Mesenchymal stem cell (in vitro differentiated cells and primary cell): ENCODE data around the gene UBIAD1. TPM values are rescaled to one million over a fixed set of nuclear protein-coding genes. Genes with fewer than 3 reads are reported as not detected.

Experiments
- DNase-seq: peaks from one replicate; pipeline ENCODE4 v3.0.0-alpha.2; 2013
- H2AFZ ChIP-seq: one replicate; pipeline ENCODE4 v1.6.1; 2013; ENCODE audit warnings: low read depth, mild to moderate bottlenecking, control low read depth, inconsistent platforms, low read length, moderate library complexity
- H2AK5ac ChIP-seq: 2 replicates; pipeline ENCODE4 v1.6.1; 2013; ENCODE audit warnings: low read length, moderate library complexity, mild to moderate bottlenecking, inconsistent platforms; ENCODE audit not compliant: severe bottlenecking
- H2BK120ac ChIP-seq: one replicate; pipeline ENCODE4 v1.6.1; 2013; ENCODE audit warnings: low read depth, mild to moderate bottlenecking, inconsistent platforms, low read length, moderate library complexity
- H2BK12ac ChIP-seq, 2 experiments: one replicate each; pipeline ENCODE4 v1.6.1; 2013; ENCODE audit warnings: inconsistent platforms in 2 of 2, low read length in 2 of 2, mild to moderate bottlenecking in 2 of 2, moderate library complexity in 2 of 2, control low read depth in 1 of 2
- H2BK15ac ChIP-seq: one replicate; pipeline ENCODE4 v1.6.1; 2013; ENCODE audit warnings: mild to moderate bottlenecking, low read depth, inconsistent platforms; ENCODE audit not compliant: poor library complexity, severe bottlenecking
- H2BK5ac ChIP-seq: 2 replicates; pipeline ENCODE4 v1.6.1; 2013; ENCODE audit warnings: low read depth, mild to moderate bottlenecking, low read length, control low read depth, inconsistent platforms; ENCODE audit not compliant: poor library complexity, severe bottlenecking
- H3K14ac ChIP-seq, 2 experiments: one replicate each; pipeline ENCODE4 v1.6.1; 2013; ENCODE audit warnings: inconsistent platforms in 2 of 2, low read length in 2 of 2, control low read depth in 1 of 2, mild to moderate bottlenecking in 1 of 2, moderate library complexity in 1 of 2
- H3K18ac ChIP-seq, 2 experiments: one replicate each; pipeline ENCODE4 v1.6.1; 2013; ENCODE audit warnings: inconsistent platforms in 2 of 2, low read length in 2 of 2, control low read depth in 1 of 2, low read depth in 1 of 2, mild to moderate bottlenecking in 1 of 2
- H3K23ac ChIP-seq, 2 experiments: one replicate each; pipeline ENCODE4 v1.6.1; 2013; ENCODE audit warnings: inconsistent platforms in 2 of 2, low read length in 2 of 2, mild to moderate bottlenecking in 2 of 2, moderate library complexity in 2 of 2, control low read depth in 1 of 2
- H3K27ac ChIP-seq: 2 replicates; pipeline ENCODE4 v1.5.1; 2013; ENCODE audit warnings: mild to moderate bottlenecking, moderate library complexity, low read length, control low read depth, inconsistent platforms; ENCODE audit not compliant: poor library complexity, severe bottlenecking
- H3K27me3 ChIP-seq, 2 experiments: 2 replicates each; pipeline versions ENCODE4 v1.6.1 to v1.7.0; 2013; ENCODE audit warnings: low read length in 2 of 2, mild to moderate bottlenecking in 2 of 2, moderate library complexity in 2 of 2, control low read depth in 1 of 2, inconsistent platforms in 1 of 2; ENCODE audit not compliant: control insufficient read depth in 1 of 2, insufficient read depth in 1 of 2
- H3K36me3 ChIP-seq, 2 experiments: 2 replicates each; pipeline versions ENCODE4 v1.6.1 to v1.7.0; 2013; ENCODE audit warnings: low read length in 2 of 2, control low read depth in 1 of 2, inconsistent platforms in 1 of 2, low read depth in 1 of 2, mild to moderate bottlenecking in 1 of 2; ENCODE audit not compliant: insufficient read depth in 2 of 2, control insufficient read depth in 1 of 2
- H3K4ac ChIP-seq, 2 experiments: one replicate each; pipeline ENCODE4 v1.6.1; 2013; ENCODE audit warnings: inconsistent platforms in 2 of 2, low read length in 2 of 2, mild to moderate bottlenecking in 2 of 2, moderate library complexity in 2 of 2, control low read depth in 1 of 2, low read depth in 1 of 2
- H3K4me1 ChIP-seq: 2 replicates; pipeline ENCODE4 v1.6.1; 2013; ENCODE audit warnings: low read depth, low read length, control low read depth; ENCODE audit not compliant: control insufficient read depth, insufficient read depth
- H3K4me2 ChIP-seq: 2 replicates; pipeline ENCODE4 v1.6.1; 2013; ENCODE audit warnings: low read length, mild to moderate bottlenecking, inconsistent platforms; ENCODE audit not compliant: poor library complexity, severe bottlenecking
- H3K4me3 ChIP-seq, 2 experiments: 2 replicates each; pipeline versions ENCODE4 v1.5.1 to v1.7.0; 2013; ENCODE audit warnings: low read length in 2 of 2, mild to moderate bottlenecking in 2 of 2, control low read depth in 1 of 2, low read depth in 1 of 2; ENCODE audit not compliant: insufficient read depth in 1 of 2
- H3K79me1 ChIP-seq: replicated peaks from 2 replicates; pipeline ENCODE4 v1.6.1; 2013; ENCODE audit warnings: mild to moderate bottlenecking, control low read depth, low read length, inconsistent platforms; ENCODE audit not compliant: poor library complexity, severe bottlenecking
- H3K9ac ChIP-seq: 2 replicates; pipeline ENCODE4 v1.7.0; 2013; ENCODE audit warnings: mild to moderate bottlenecking, low read length, moderate library complexity
- H3K9me3 ChIP-seq: 2 replicates; pipeline ENCODE4 v1.7.0; 2013; ENCODE audit warnings: mild to moderate bottlenecking, low read length; ENCODE audit not compliant: control insufficient read depth
- H4K8ac ChIP-seq: one replicate; pipeline ENCODE4 v1.6.1; 2013; ENCODE audit warnings: inconsistent platforms, mild to moderate bottlenecking, low read length, moderate library complexity
- H4K91ac ChIP-seq: one replicate; pipeline ENCODE4 v1.6.1; 2013; ENCODE audit warnings: mild to moderate bottlenecking, low read length, inconsistent platforms
- WGBS: methylation state at CpG from one replicate; pipeline ENCODE4 v1.1.7; 2013; ENCODE audit warnings: mixed read lengths; 5-methylcytosine and 5-hydroxymethylcytosine counted together
- small RNA-seq: library from polyadenylated mRNA; stranded (forward); fragments of <200 nt; extraction: miRNeasy Mini kit (QIAGEN cat#:217004); gene quantifications from one replicate; pipeline ENCODE3, GENCODE V24; 2013; ENCODE audit warnings: low read depth

Gene UBIAD1

GRCh38 chr1:11335417-11336056 lies 62.5 kb downstream of the UBIAD1 start:
- no peak overlapping the region for H2BK12ac ChIP-seq
- no peak overlapping the region for H3K4ac ChIP-seq
- no peak overlapping the region for H2BK15ac ChIP-seq
- 74% methylated on average over 4 of the region's 7 CpGs for WGBS
- no peak overlapping the region for H2AK5ac ChIP-seq
- H4K91ac ChIP-seq: no peak overlapping the region
- peaks cover 6% of the 10 kb centered on the region for H3K4me1 ChIP-seq
- no peak overlapping the region for H3K14ac ChIP-seq
- H3K27ac ChIP-seq: no peak overlapping the region
- H3K27me3 ChIP-seq: peaks cover 26 to 64% of the 10 kb centered on the region in 2 experiments
- no peak overlapping the region for H2AFZ ChIP-seq
- no peak overlapping the region for H2BK120ac ChIP-seq
- no peaks in the 10 kb centered on the region for H3K79me1 ChIP-seq
- H3K23ac ChIP-seq: peak overlapping the region in 1 of 2 experiments; percentile 27
- H3K9ac ChIP-seq: no peak overlapping the region
- no peak for DNase-seq
- no peak overlapping the region for H3K18ac ChIP-seq
- no peaks in the 10 kb centered on the region for H3K9me3 ChIP-seq
- H4K8ac ChIP-seq: no peak overlapping the region
- H2BK5ac ChIP-seq: no peak overlapping the region
- no peak overlapping the region for H3K4me3 ChIP-seq
- no peaks in the 10 kb centered on the region for H3K36me3 ChIP-seq
- H3K4me2 ChIP-seq: no peak overlapping the region

GRCh38 chr1:11337580-11338073 lies 64.6 kb downstream of the UBIAD1 start:
- Histone ChIP-seq H2BK12ac (no peak overlapping the region), H3K23ac (no peak overlapping the region), H3K9me3 (peaks cover 3% of the 10 kb centered on the region), H3K18ac (no peak overlapping the region), H4K8ac (no peak overlapping the region), H3K27ac (no peak overlapping the region), H3K14ac (no peak overlapping the region), H3K27me3 (peaks cover 43 to 85% of the 10 kb centered on the region in 2 experiments), H3K4me2 (no peak overlapping the region), H2AK5ac (no peak overlapping the region), H4K91ac (no peak overlapping the region), H2AFZ (no peak overlapping the region), H2BK120ac (no peak overlapping the region), H3K79me1 (no peaks in the 10 kb centered on the region), H2BK5ac (no peak overlapping the region), H2BK15ac (no peak overlapping the region), H3K4me1 (peaks cover 6% of the 10 kb centered on the region), H3K4me3 (no peak overlapping the region), H3K36me3 (no peaks in the 10 kb centered on the region), H3K9ac (no peak overlapping the region), H3K4ac (no peak overlapping the region)
- no peak for DNase-seq
- WGBS: 39% methylated on average over 4 of the region's 12 CpGs

Small RNA genes within 50 kb of the gene (small RNA-seq; reads per million reads assigned to genes)
- gene RNU6-291P (not detected), gene RPL39P6 (not detected)
